Activated B cell treated with CpG ODN at 0.5 μM for 24 hours (primary cell): ENCODE results near the gene ADH4. TPM values are rescaled to one million over a fixed set of nuclear protein-coding genes. Genes with fewer than 3 reads are reported as not detected.

Experiments
- ATAC-seq: fragments of 200-7000 bp; cut with Tn5 transposase; one replicate; pipeline ENCODE4 v1.10.0; 2021; ENCODE audit warnings: low read depth, mild to moderate bottlenecking, moderate library complexity
- CTCF ChIA-PET: fragments of 350-600 bp; sonication (Branson Sonifier 250); formaldehyde crosslinking; loops from one replicate; lab custom pipeline; 2021; ENCODE audit warnings: antibody characterized with exemption; lab: Charles Lee
- POLR2A ChIA-PET: fragments of 350-600 bp; sonication (Branson Sonifier 250); formaldehyde crosslinking; loops from one replicate; lab custom pipeline; 2021; ENCODE audit warnings: antibody characterized with exemption; lab: Charles Lee
- DNase-seq: peaks from one replicate; pipeline ENCODE4 v3.0.0; 2022
- H3K27ac Mint-ChIP-seq: one replicate; pipeline ENCODE4 v1.8.0; 2020; ENCODE audit warnings: mixed read lengths
- H3K27me3 Mint-ChIP-seq: one replicate; pipeline ENCODE4 v1.8.0; 2021; ENCODE audit warnings: mixed read lengths
- H3K36me3 Mint-ChIP-seq: one replicate; pipeline ENCODE4 v1.8.0; 2021; ENCODE audit warnings: low read depth, mixed read lengths
- H3K4me1 Mint-ChIP-seq: one replicate; pipeline ENCODE4 v1.8.0; 2021; ENCODE audit warnings: mixed read lengths
- H3K4me3 Mint-ChIP-seq: one replicate; pipeline ENCODE4 v1.8.0; 2020; ENCODE audit warnings: mild to moderate bottlenecking, mixed read lengths
- H3K9me3 Mint-ChIP-seq: one replicate; pipeline ENCODE4 v1.8.0; 2020; ENCODE audit warnings: mixed read lengths
- CTCF ChIP-seq: fragments of 200-600 bp; IDR thresholded peaks from one replicate; pipeline ENCODE4 v1.8.0; 2022; ENCODE audit warnings: antibody characterized with exemption, mild to moderate bottlenecking
- intact Hi-C: fragments of 100-400 bp; cut with micrococcal nuclease; formaldehyde crosslinking; loops from one replicate; pipeline ENCODE4 v1.15.1; 2024
- total RNA-seq: library from RNA; stranded (reverse); gene quantifications from 2 replicates; pipeline ENCODE4 v1.2.3, GENCODE V29; 2022

The ADH4 gene
- total RNA-seq, 1 donor from 2014 or later, result not detected

GRCh38 chr4:99159699-99160098, 15.6 kb upstream of the ADH4 start:
- no peaks in the 10 kb centered on the region for H3K4me1 Mint-ChIP-seq
- peaks cover under 1% of the 10 kb centered on the region for H3K9me3 Mint-ChIP-seq
- no peaks in the 10 kb centered on the region for H3K36me3 Mint-ChIP-seq
- TF ChIP-seq CTCF, result no peak
- ChIA-PET CTCF (no interaction called here), POLR2A (no interaction called here)
- DNase-seq, result no peak
- no peak overlapping the region for H3K27ac Mint-ChIP-seq
- H3K27me3 Mint-ChIP-seq, result no peaks in the 10 kb centered on the region
- no peak for ATAC-seq
- H3K4me3 Mint-ChIP-seq, result no peak overlapping the region
- intact Hi-C loops, result no loop called here

- DNase-seq, result no peak
- ATAC-seq, result no peak
- Mint-ChIP-seq H3K4me3 (no peak overlapping the region), H3K27me3 (no peaks in the 10 kb centered on the region), H3K4me1 (no peaks in the 10 kb centered on the region), H3K9me3 (peaks cover 1% of the 10 kb centered on the region), H3K27ac (no peak overlapping the region), H3K36me3 (no peaks in the 10 kb centered on the region)
- CTCF ChIA-PET, result no interaction called here
- intact Hi-C loops, result no loop called here
- no peak for TF ChIP-seq CTCF
- POLR2A ChIA-PET, result no interaction called here
Observed at GRCh38 chr4:99157478-99157935, 13.4 kb upstream of the ADH4 start.

- no peak for DNase-seq
- ChIA-PET POLR2A (no interaction called here), CTCF (no interaction called here)
- Mint-ChIP-seq H3K27ac (no peak overlapping the region), H3K4me3 (no peak overlapping the region), H3K9me3 (peaks cover 2% of the 10 kb centered on the region), H3K4me1 (no peaks in the 10 kb centered on the region), H3K36me3 (no peaks in the 10 kb centered on the region), H3K27me3 (no peaks in the 10 kb centered on the region)
- ATAC-seq, result no peak
- intact Hi-C loops, result no loop called here
- TF ChIP-seq CTCF, result no peak
Observed at GRCh38 chr4:99156992-99157391, 12.9 kb upstream of the ADH4 start.

- DNase-seq (no peak), ATAC-seq (no peak)
- Mint-ChIP-seq H3K9me3 (peaks cover 7% of the 10 kb centered on the region), H3K4me1 (no peaks in the 10 kb centered on the region), H3K36me3 (no peaks in the 10 kb centered on the region), H3K4me3 (no peak overlapping the region), H3K27ac (no peak overlapping the region), H3K27me3 (no peaks in the 10 kb centered on the region)
- POLR2A ChIA-PET, result no interaction called here
- TF ChIP-seq CTCF, result no peak
- CTCF ChIA-PET, result no interaction called here
- intact Hi-C loops, result no loop called here
Observed at GRCh38 chr4:99154658-99155342, 10.7 kb upstream of the ADH4 start.

- intact Hi-C loops, result no loop called here
- Mint-ChIP-seq H3K4me3 (no peak overlapping the region), H3K4me1 (no peaks in the 10 kb centered on the region), H3K36me3 (no peaks in the 10 kb centered on the region), H3K9me3 (peaks cover 7% of the 10 kb centered on the region), H3K27ac (no peak overlapping the region), H3K27me3 (no peaks in the 10 kb centered on the region)
- no peak for ATAC-seq
- POLR2A ChIA-PET, result no interaction called here
- DNase-seq, result no peak
- no peak for TF ChIP-seq CTCF
- CTCF ChIA-PET, result no interaction called here
Observed at GRCh38 chr4:99151995-99152394, 7.9 kb upstream of the ADH4 start.
